Left lung (tissue), 10 donors: ENCODE measurements around the gene CST9L. TPM values are rescaled to one million over a fixed set of nuclear protein-coding genes. Genes with fewer than 3 reads are reported as not detected.

Experiments used
- ATAC-seq: fragments of 200-7000 bp; cut with Tn5 transposase; one replicate; pipeline ENCODE4 v1.9.1; 2020; ENCODE audit warnings: moderate library complexity
- DNase-seq, 4 donors: peaks; one replicate each; pipeline ENCODE4 v3.0.0-alpha.2; 2013 to 2020
- H3K27ac ChIP-seq, 2 donors: fragments of 200-600 bp; sonication (generic) in 1 of 2; one replicate each; pipeline versions ENCODE4 v1.5.0 to v1.8.0; 2020 to 2021
- H3K27me3 ChIP-seq, 2 donors: fragments of 200-600 bp; sonication (generic) in 1 of 2; one replicate each; pipeline versions ENCODE4 v1.5.0 to v1.8.0; 2020 to 2021
- H3K36me3 ChIP-seq, 2 donors: fragments of 200-600 bp; sonication (generic) in 1 of 2; one replicate each; pipeline versions ENCODE4 v1.5.0 to v1.8.0; 2020 to 2021
- H3K4me1 ChIP-seq, 2 donors: fragments of 200-600 bp; one replicate each; pipeline ENCODE4 v1.8.0; 2021
- H3K4me3 ChIP-seq, 2 donors: fragments of 200-600 bp; sonication (generic) in 1 of 2; one replicate each; pipeline versions ENCODE4 v1.5.0 to v1.8.0; 2020 to 2021; ENCODE audit warnings: mild to moderate bottlenecking in 1 of 2
- H3K9me3 ChIP-seq, 2 donors: fragments of 200-600 bp; sonication (generic) in 1 of 2; one replicate each; pipeline versions ENCODE4 v1.5.0 to v1.8.0; 2020 to 2021
- CTCF ChIP-seq, 2 donors: fragments of 200-600 bp; sonication (generic) in 1 of 2; IDR thresholded peaks; one replicate each; pipeline versions ENCODE4 v1.5.0 to v1.8.0; 2021; ENCODE audit warnings: antibody characterized with exemption in 2 of 2
- intact Hi-C, 2 donors: fragments of 100-400 bp; cut with DNase I; formaldehyde crosslinking; loops; one replicate each; pipeline versions ENCODE4 v1.11.2 to v1.14.2; 2022
- polyA plus RNA-seq, 6 donors: library from polyadenylated mRNA; unstranded; fragments of 120-200 nt; gene quantifications; one replicate each; pipeline ENCODE4 v1.2.1, GENCODE V29; 2013; ENCODE audit not compliant: insufficient read length in 6 of 6
- total RNA-seq, 2 donors: library from RNA; stranded (reverse); fragmentation: NEBNext Ultra II Directional; extraction: Animal tissue kit (Norgen Biotek cat#: 25700); gene quantifications; one replicate each; pipeline ENCODE4 v1.2.1, GENCODE V29; 2021
- donor health status: DM: no; HTN: yes; CAD: no.
- donor health status: DM: no; HTN: no; CAD: no.

CST9L gene
- total and polyA plus RNA-seq, 8 donors, result not detected

- no peak for ATAC-seq
- no peak for DNase-seq
- Histone ChIP-seq H3K4me1 (no peaks in the 10 kb centered on the region), H3K36me3 (no peaks in the 10 kb centered on the region), H3K9me3 (no peaks in the 10 kb centered on the region), H3K4me3 (no peak overlapping the region), H3K27ac (no peak overlapping the region), H3K27me3 (peaks cover 0 to 9% of the 10 kb centered on the region in 2 donors)
- intact Hi-C loops, result no loop called here
- TF ChIP-seq CTCF (IDR thresholded peaks at IDR 0.05), result no peak
Measured at GRCh38 chr20:23547613-23548012, 20.7 kb downstream of the CST9L start.

GRCh38 chr20:23546435-23547144 lies 21.7 kb downstream of the CST9L start:
- Histone ChIP-seq H3K36me3 (no peaks in the 10 kb centered on the region), H3K9me3 (no peaks in the 10 kb centered on the region), H3K27me3 (peaks cover 0 to 9% of the 10 kb centered on the region in 2 donors), H3K4me3 (no peak overlapping the region), H3K4me1 (no peaks in the 10 kb centered on the region), H3K27ac (no peak overlapping the region)
- intact Hi-C loops, result no loop called here
- no peak for TF ChIP-seq CTCF (IDR thresholded peaks at IDR 0.05)
- ATAC-seq, result no peak
- DNase-seq, result no peak

GRCh38 chr20:23544133-23544532 lies 24.2 kb downstream of the CST9L start:
- Histone ChIP-seq H3K4me3 (no peak overlapping the region), H3K27me3 (peaks cover 0 to 9% of the 10 kb centered on the region in 2 donors), H3K4me1 (no peaks in the 10 kb centered on the region), H3K9me3 (no peaks in the 10 kb centered on the region), H3K36me3 (no peaks in the 10 kb centered on the region), H3K27ac (no peak overlapping the region)
- intact Hi-C loops, result no loop called here
- DNase-seq (no peak), ATAC-seq (no peak)
- no peak for TF ChIP-seq CTCF (IDR thresholded peaks at IDR 0.05)

GRCh38 chr20:23542801-23543200 lies 25.5 kb downstream of the CST9L start:
- Histone ChIP-seq H3K27me3 (peaks cover 0 to 3% of the 10 kb centered on the region in 2 donors), H3K4me3 (no peak overlapping the region), H3K36me3 (no peaks in the 10 kb centered on the region), H3K27ac (no peak overlapping the region), H3K4me1 (no peaks in the 10 kb centered on the region), H3K9me3 (no peaks in the 10 kb centered on the region)
- TF ChIP-seq CTCF (IDR thresholded peaks at IDR 0.05), result no peak
- ATAC-seq, result no peak
- DNase-seq, result no peak
- intact Hi-C loops, result no loop called here

- no peaks in the 10 kb centered on the region for H3K9me3 ChIP-seq
- intact Hi-C loops, result no loop called here
- DNase-seq (no peak), ATAC-seq (no peak)
- no peak overlapping the region for H3K27ac ChIP-seq
- H3K4me1 ChIP-seq, result no peaks in the 10 kb centered on the region
- no peaks in the 10 kb centered on the region for H3K36me3 ChIP-seq
- H3K27me3 ChIP-seq, result no peaks in the 10 kb centered on the region
- H3K4me3 ChIP-seq, result no peak overlapping the region
- TF ChIP-seq CTCF (IDR thresholded peaks at IDR 0.05), result no peak
Measured at GRCh38 chr20:23541776-23542175, 26.5 kb downstream of the CST9L start.
